Thymus (tissue), 11 donors: ENCODE measurements around the gene ITSN2. TPM values are rescaled to one million over a fixed set of nuclear protein-coding genes. Genes with fewer than 3 reads are reported as not detected.
"Not testable (repeated sequence)": the region's sequence is repeated elsewhere in the genome, so short reads cannot be mapped to it uniquely, and the experiment has no call there.

Source experiments
- DNase-seq, 9 donors: peaks; one replicate each; pipeline ENCODE4 v3.0.0-alpha.2; 2013; ENCODE audit warnings: low spot score in 9 of 9, low read depth in 6 of 9, missing footprints in 1 of 9
- H3K27ac ChIP-seq, 2 donors: one replicate each; pipeline ENCODE4 v1.5.1; 2013; ENCODE audit warnings: control low read depth in 1 of 2, low read depth in 1 of 2, low read length in 1 of 2, mild to moderate bottlenecking in 1 of 2, moderate library complexity in 1 of 2
- H3K27me3 ChIP-seq, 2 donors: one replicate each; pipeline ENCODE4 v1.5.1; 2013; ENCODE audit warnings: low read length in 1 of 2; ENCODE audit not compliant: control insufficient read depth in 2 of 2, insufficient read depth in 1 of 2
- H3K36me3 ChIP-seq, 2 donors: one replicate each; pipeline ENCODE4 v1.5.1; 2013; ENCODE audit warnings: low read length in 1 of 2, mild to moderate bottlenecking in 1 of 2, moderate library complexity in 1 of 2; ENCODE audit not compliant: control insufficient read depth in 2 of 2, insufficient read depth in 2 of 2
- H3K4me1 ChIP-seq, 2 donors: one replicate each; pipeline ENCODE4 v1.5.1; 2013; ENCODE audit warnings: low read length in 2 of 2; ENCODE audit not compliant: control insufficient read depth in 2 of 2, insufficient read depth in 2 of 2
- H3K4me3 ChIP-seq, 2 donors: one replicate each; pipeline ENCODE4 v1.5.1; 2013; ENCODE audit warnings: low read length in 2 of 2, control low read depth in 1 of 2, mild to moderate bottlenecking in 1 of 2
- H3K9me3 ChIP-seq, 2 donors: one replicate each; pipeline ENCODE4 v1.5.1; 2013; ENCODE audit warnings: low read length in 1 of 2, mild to moderate bottlenecking in 1 of 2; ENCODE audit not compliant: control insufficient read depth in 2 of 2, insufficient read depth in 1 of 2
- WGBS: extraction: QIAGEN DNeasy Blood & Tissue Kit; methylation state at CpG from one replicate; pipeline ENCODE4 v1.1.7; 2013; 5-methylcytosine and 5-hydroxymethylcytosine counted together
- polyA plus RNA-seq: library from polyadenylated mRNA; stranded (reverse); fragments of 200-250 nt; gene quantifications from one replicate; pipeline ENCODE4 v1.2.3, GENCODE V29; 2013
- total RNA-seq: library from RNA; stranded (reverse); fragments of 120-200 nt; gene quantifications from one replicate; pipeline ENCODE4 v1.2.4, GENCODE V29; 2013
- donor health status: healthy.

ITSN2 gene
- total and polyA plus RNA-seq, 2 donors = 30.5 to 74.6 TPM

DNA sequence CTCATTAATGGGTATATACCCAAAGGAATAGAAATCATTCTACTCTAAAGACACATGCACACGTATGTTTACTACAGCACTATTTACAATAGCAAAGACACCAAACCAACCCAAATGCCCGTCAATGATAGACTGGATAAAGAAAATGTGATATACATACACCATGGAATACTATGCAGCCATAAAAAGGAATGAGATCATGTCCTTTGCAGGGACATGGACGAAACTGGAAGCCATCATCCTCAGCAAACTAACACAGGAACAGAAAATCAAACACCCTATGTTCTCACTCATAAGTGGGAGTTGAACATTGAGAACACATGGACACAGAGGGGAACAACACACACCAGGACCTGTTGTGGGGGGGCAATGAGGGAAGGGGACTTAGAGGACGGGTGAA lies 3.2 kb downstream of the ITSN2 start:
- not testable (repeated sequence) for H3K9me3 ChIP-seq, H3K36me3 ChIP-seq, H3K4me3 ChIP-seq, H3K27ac ChIP-seq, DNase-seq, H3K27me3 ChIP-seq
- WGBS = 96% methylated on average over 4 of the region's 4 CpGs
- peaks cover 3 to 12% of the 10 kb centered on the region in 2 donors for H3K4me1 ChIP-seq

DNA sequence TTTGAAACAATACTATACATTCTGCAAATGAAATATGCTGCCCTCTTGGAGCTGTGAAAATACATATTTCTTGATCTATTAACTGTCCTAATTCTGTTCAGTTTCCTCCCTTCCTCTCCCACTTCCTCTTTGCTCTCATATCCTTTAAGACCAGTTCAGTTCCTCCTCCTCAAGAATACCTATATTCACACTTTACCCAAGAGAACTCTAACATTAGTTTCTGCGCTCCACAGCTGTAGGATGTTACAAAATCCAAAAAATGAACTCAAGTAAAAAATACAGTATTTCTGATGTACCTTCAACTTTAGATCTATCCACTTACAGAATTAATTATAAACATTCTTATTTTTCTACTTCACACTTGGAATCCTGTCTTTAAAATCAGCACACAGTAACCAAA lies 5.4 kb downstream of the ITSN2 start:
- H3K4me3 ChIP-seq = no peak overlapping the region
- H3K27me3 ChIP-seq = no peaks in the 10 kb centered on the region
- WGBS = 96% methylated on average over 1 of the region's 1 CpG
- peaks cover 0 to 2% of the 10 kb centered on the region in 2 donors for H3K36me3 ChIP-seq
- H3K9me3 ChIP-seq = no peaks in the 10 kb centered on the region
- no peak for DNase-seq
- peaks cover 0 to 5% of the 10 kb centered on the region in 2 donors for H3K4me1 ChIP-seq
- H3K27ac ChIP-seq = no peak overlapping the region

DNA sequence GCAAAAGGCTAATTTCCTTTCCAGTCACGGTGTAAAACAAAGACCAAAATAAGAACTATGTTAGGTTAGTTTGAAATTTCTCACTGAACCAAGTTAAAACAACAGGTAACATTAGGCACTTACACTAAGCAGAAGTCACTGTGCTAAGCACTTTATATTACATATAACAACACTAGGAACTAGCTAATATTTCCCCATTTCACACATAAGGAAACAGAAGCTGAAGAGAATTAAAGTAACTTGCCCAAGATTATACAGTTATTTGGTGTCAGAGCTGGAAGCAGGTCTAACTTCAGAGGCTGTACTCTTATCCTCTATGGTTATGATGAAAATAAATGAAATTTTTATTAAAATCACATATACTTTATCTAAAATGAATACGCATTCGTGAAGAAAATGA lies 5.9 kb downstream of the ITSN2 start:
- no peak overlapping the region for H3K4me3 ChIP-seq
- peaks cover 0 to 5% of the 10 kb centered on the region in 2 donors for H3K4me1 ChIP-seq
- WGBS = 72% methylated on average over 3 of the region's 3 CpGs
- peaks cover 0 to 2% of the 10 kb centered on the region in 2 donors for H3K36me3 ChIP-seq
- H3K9me3 ChIP-seq = no peaks in the 10 kb centered on the region
- no peak overlapping the region for H3K27ac ChIP-seq
- DNase-seq = no peak
- no peaks in the 10 kb centered on the region for H3K27me3 ChIP-seq

DNA sequence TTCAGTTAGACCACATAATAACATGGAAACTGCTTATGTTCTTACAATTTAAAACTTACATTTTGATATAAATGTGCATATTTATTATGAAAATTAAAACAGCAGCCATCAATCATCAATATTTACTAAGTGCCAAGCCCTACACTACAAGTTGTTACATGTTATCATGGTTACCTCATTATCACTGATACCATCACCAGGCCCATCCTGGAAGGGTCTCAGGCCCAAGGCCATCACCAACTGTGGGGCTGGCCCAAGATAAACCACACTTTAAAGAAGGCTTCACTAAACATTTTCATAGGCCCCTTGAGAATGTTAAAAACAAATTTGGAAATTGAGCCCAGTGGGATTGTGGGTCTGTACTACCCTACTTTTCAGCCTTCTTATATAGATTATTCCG lies 6.4 kb downstream of the ITSN2 start:
- WGBS = 98% methylated on average over 1 of the region's 1 CpG
- Histone ChIP-seq H3K9me3 (no peaks in the 10 kb centered on the region), H3K27ac (no peak overlapping the region)

DNA sequence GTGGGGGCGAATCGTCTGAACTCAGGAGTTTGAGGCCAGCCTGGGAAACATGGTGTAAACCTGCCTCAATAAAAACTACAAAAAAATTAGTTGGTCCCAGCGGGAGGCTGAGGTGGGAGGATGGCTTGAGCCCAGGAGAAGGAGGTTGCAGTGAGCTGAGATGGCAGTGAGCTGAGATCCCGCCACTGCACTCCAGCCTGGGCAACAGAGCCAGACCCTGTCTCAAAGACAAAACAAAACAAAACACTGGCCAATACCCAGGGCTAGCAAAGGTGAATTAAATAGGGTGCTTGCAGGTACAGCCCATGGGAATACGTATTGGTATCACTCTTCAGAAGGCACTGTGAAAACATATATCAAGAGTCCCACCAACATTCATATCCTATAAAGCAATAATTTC lies 7.0 kb downstream of the ITSN2 start:
- H3K4me1 ChIP-seq = peaks cover 0 to 5% of the 10 kb centered on the region in 2 donors
- no peak overlapping the region for H3K27ac ChIP-seq

More for the DNA sequence above, 6.4 kb downstream of the ITSN2 start:
- Histone ChIP-seq H3K27me3 (no peaks in the 10 kb centered on the region), H3K4me1 (peaks cover 0 to 5% of the 10 kb centered on the region in 2 donors), H3K4me3 (no peak overlapping the region), H3K36me3 (peaks cover 0 to 2% of the 10 kb centered on the region in 2 donors)
- DNase-seq = no peak

DNA sequence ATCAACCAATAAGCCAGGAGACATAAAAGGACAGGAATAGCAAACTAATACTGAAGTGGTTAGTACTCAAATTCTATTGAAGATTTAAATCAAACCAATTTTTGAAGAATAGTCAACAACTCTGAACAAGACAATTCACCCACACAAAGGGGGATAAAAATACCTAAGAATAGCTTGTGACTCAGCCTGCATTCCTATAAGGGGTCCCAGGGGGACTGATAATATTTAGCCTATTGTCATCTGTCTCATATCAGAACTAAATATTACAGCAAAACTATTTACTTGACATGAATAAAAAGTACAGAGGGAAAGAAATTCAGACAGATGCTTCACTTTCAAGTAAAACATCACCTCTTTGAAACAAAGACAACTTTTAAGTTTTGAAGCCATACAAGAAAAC lies 7.7 kb downstream of the ITSN2 start:
- no peaks in the 10 kb centered on the region for H3K36me3 ChIP-seq
- H3K4me1 ChIP-seq = peaks cover 0 to 2% of the 10 kb centered on the region in 2 donors
- H3K9me3 ChIP-seq = no peaks in the 10 kb centered on the region
- DNase-seq = no peak
- H3K27ac ChIP-seq = no peak overlapping the region
- no peak overlapping the region for H3K4me3 ChIP-seq
- no peaks in the 10 kb centered on the region for H3K27me3 ChIP-seq

More for the DNA sequence above, 7.0 kb downstream of the ITSN2 start:
- no peaks in the 10 kb centered on the region for H3K27me3 ChIP-seq
- no peaks in the 10 kb centered on the region for H3K9me3 ChIP-seq
- no peak for DNase-seq
- 79% methylated on average over 5 of the region's 5 CpGs for WGBS
- peaks cover 0 to 2% of the 10 kb centered on the region in 2 donors for H3K36me3 ChIP-seq
- H3K4me3 ChIP-seq = no peak overlapping the region

DNA sequence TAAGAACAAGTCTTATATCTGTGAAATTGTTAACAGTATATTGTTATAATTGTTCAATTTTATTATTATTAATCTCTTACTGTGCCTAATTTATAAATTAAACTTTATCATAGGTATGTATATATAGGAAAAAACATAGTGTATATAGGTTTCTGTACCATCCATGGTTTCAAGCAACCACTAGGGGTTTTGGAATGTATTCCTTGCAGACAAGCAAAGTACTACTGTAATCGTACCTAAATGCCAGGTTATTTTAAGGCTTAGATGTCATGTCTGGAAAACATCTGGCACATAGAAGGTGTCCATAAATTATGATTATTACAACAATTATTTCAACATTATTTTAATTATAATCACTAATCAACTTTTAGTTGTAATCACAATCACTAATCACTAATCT lies 8.4 kb downstream of the ITSN2 start:
- H3K9me3 ChIP-seq = no peaks in the 10 kb centered on the region
- H3K36me3 ChIP-seq = no peaks in the 10 kb centered on the region
- no peak overlapping the region for H3K4me3 ChIP-seq
- H3K27me3 ChIP-seq = no peaks in the 10 kb centered on the region
- H3K27ac ChIP-seq = no peak overlapping the region
- 73% methylated on average over 1 of the region's 1 CpG for WGBS
- peaks cover 0 to 2% of the 10 kb centered on the region in 2 donors for H3K4me1 ChIP-seq
- no peak for DNase-seq

DNA sequence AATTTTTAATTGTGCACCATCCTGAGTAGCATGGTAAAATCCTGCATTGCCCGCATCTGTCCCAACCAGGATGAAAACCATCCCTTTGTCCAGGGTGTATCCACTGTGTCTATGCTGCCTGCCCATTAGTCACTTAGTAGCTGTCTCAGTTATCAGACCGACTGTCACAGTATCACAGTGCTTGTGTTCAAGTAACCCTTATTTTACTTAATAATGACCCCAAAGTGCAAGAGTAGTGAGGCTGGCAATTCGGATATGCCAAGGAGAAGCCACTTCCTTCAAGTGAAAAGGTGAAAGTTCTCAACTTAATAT lies 8.8 kb downstream of the ITSN2 start:
- 53% methylated on average over 3 of the region's 3 CpGs for WGBS
- no peak overlapping the region for H3K4me3 ChIP-seq
- no peaks in the 10 kb centered on the region for H3K27me3 ChIP-seq
- H3K9me3 ChIP-seq = no peaks in the 10 kb centered on the region
- no peak for DNase-seq
- peaks cover 0 to 2% of the 10 kb centered on the region in 2 donors for H3K4me1 ChIP-seq
- H3K27ac ChIP-seq = no peak overlapping the region
- no peaks in the 10 kb centered on the region for H3K36me3 ChIP-seq

DNA sequence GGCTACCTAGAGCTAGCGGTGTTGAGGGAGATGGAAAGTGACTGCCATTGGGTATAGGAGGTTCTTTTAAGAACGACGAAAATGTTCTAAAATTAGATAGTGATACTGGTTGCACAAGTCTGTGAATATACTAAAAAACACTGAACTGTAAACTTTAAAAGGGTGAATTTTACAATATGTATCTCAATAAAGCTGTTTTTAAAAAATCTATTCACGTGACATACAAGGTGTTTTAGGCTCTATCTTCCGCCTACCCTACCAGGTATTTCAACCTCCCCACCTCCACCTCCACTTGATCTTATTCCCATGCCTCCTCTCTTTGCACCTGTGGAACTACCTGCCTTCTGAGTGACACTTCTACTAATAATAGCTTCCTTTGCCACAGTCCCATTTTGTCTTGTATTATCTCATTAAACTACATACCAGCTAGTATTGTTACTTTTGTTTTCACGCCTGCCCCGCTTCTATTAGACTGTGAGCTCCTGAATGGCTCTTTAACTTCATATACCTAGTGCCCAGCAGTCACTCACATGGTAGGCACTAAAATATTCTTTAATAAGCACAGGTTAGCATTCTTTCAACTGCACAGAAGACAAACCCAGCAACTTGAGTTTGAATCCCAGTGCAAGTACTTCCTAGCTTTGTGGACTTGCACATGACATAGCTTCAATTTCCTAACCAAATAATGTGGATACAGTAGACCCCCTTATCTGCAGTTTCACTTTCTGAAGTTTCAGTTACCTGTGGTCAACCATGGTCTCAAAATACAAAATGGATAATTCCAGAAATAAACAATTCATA lies 9.3 kb downstream of the ITSN2 start:
- no peaks in the 10 kb centered on the region for H3K36me3 ChIP-seq
- WGBS = 96% methylated on average over 7 of the region's 7 CpGs
- no peaks in the 10 kb centered on the region for H3K9me3 ChIP-seq
- no peaks in the 10 kb centered on the region for H3K27me3 ChIP-seq
- H3K4me1 ChIP-seq = peaks cover 0 to 2% of the 10 kb centered on the region in 2 donors
- H3K27ac ChIP-seq = no peak overlapping the region
- no peak for DNase-seq
- H3K4me3 ChIP-seq = no peak overlapping the region
